Stimulated activated CD4-positive, alpha-beta T cell treated with anti-CD3 and anti-CD28 coated beads, Interleukin-12 subunit alpha, Interleukin-12 subunit beta, amount 100 ng/mL, for 48 hours (primary cell): ENCODE results near the gene LIMA1.
"Not testable (repeated sequence)": the region's sequence is repeated elsewhere in the genome, so short reads cannot be mapped to it uniquely, and the experiment has no call there.

Experiments used
- DNase-seq, 3 donors: peaks; one replicate each; pipeline ENCODE4 v3.0.0-alpha.2; 2020; ENCODE audit warnings: low read depth in 2 of 3, low spot score in 1 of 3

LIMA1 gene

GRCh38 chr12:50287271-50287670 is 4.0 kb upstream of the LIMA1 start:
- no peak for DNase-seq

DNA sequence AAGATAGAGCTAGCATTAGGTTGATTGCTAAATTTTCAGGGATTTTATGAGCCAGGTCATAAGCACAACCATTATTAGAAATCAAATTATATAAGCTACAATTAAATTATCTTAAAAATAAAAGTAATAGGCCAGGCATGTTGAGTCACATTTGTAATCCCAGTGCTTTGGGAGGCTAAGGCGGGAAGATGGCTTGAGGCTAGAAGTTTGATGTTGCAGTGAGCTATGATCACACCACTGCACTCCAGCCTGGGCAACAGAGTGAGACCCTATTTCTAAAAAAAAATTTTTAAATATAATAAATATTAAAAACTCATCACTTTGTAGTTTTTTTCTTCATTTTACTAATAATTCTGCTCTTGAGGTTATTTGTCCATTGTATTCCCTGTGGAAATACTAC is 1.9 kb upstream of the LIMA1 start:
- no peak for DNase-seq

DNA sequence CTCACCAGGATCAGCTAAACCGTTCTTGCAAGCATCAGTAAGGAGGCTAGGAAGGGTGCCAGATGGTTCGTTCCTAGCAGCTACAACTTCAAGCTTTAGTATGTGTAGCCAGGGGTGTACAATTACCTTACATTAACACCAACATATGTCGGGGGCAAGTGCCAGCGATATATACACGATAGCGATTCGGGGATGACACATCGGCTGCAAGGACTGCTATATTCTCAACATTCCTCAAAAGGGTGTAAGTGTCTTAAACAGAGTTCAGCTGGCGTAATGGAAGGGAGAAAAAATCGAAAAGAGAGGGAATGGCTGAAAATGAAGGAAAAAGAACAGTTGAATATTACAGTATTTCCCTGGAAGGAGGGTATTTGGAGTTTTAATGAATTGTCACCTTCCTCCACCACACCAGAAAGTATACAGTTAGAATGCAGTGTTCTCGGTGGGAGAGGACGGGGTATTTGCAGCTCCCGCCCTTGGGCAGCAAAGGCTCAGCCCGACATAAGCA is 545 bp downstream of the LIMA1 start:
- DNase-seq: no peak

GRCh38 chr12:50279501-50279900 is 3.8 kb downstream of the LIMA1 start:
- DNase-seq: no peak

DNA sequence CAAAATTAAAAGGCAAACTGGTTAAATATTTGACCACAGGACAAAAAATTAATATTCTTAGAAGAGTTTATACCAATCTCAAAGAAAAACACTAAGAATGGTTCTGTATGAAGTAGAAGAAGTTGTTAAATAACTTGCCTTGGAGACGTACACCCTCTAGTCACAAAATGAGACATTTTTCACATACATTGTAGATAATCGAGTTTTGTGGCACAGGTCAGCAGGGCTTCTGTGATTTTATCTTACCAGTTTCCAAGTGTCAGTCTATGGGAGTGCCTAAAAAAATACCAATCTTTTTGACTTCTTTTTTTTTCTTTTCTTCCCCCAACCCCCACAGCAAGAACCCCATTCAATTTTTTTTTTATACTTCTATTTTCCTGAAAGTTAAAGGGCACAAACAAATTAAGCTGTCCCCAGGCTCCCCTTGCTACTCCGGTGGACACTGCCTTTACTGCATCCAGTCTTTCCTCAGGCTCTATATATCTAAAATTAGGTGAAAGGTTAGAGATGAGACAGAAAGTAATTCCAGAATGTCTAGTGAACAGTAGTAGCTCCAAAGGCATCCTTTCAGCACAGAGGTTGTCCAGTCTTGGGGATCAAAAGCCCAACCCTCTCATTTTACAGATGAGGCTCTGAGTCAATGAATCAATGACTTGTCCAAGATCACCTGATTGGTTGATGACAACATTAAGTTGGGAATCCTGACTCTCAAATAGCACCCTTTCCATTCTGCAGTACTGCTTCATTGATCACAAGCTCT is 6.2 kb downstream of the LIMA1 start:
- no peak for DNase-seq

DNA sequence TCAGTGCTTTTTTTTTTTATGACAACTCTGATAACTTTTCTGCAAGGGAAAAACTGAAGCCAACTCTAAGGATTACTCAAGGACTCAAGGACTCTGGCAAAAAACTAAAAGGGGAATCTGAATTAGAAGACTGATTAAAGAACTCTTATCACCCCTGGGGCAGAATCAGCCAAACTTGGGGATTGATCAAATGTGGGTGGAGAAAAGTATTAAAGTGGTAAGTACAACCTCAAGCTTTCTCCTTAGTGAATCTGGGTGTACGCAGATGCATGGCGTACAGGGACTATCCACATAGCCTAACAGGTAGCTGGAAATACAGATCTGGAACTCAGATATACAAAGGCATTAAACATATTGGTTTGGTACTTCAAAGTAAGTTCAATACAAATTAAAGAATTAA is 7.3 kb downstream of the LIMA1 start:
- no peak for DNase-seq

DNA sequence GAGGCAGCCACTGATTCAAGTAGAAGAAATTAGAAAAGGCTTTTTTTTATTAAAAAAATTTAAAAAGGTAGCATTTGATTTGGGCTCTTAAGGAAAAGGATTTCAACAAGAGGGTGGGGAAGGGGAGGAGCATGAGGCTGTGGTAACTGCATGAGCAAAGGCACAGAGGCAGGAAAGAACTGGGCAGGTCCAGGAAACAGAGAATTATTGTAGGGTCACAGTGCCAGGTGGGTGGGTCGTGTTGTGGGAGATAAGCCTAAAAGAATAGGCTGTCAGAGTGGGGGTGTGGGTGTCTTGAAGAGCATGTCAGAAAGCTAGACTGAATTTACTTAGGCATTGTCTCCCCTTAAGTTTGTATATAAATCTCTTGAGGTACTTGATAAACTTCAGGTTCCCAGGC is 7.8 kb downstream of the LIMA1 start:
- no peak for DNase-seq

DNA sequence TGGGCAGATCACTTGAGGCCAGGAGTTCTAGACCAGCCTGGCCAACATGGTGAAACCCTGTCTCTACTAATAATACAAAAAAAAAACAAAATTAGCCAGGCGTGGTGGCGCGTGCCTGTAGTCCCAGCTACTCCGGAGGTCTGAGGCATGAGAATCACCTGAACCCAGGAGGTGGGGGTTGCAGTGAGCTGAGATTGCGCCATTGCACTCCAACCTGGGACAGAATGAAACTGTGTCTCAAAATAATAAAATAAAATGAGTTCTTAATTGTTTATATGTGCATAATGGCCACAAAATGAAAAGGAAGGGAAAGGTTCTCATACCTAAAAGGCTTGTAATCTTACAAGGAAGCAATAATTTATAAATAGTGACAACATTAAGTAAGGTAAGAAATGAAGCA is 8.2 kb downstream of the LIMA1 start:
- DNase-seq: not testable (repeated sequence)

DNA sequence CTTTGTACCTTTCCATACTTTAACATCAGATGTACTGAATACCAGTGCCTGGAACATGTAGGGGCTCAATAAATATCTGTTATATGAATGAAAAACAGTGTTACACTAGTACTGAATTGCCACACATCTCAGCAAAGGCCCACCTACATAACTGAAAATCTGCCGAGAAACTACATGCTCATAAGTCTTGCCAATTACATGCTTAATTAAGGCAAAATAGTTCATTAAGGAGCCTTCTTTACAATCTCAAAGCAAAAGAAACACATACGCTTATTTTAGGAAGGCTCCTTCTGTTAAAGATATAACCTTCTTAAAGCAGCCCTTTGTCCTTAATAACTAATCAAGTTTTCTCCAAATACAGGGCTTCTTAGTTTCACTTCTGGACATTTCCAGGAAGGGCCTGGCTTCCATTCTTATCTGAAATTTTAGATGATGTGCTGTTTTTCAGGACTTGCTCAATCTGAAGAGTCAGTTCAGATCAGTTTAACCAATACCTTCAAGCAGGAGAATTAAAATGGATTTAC is 11.5 kb downstream of the LIMA1 start:
- DNase-seq: no peak

DNA sequence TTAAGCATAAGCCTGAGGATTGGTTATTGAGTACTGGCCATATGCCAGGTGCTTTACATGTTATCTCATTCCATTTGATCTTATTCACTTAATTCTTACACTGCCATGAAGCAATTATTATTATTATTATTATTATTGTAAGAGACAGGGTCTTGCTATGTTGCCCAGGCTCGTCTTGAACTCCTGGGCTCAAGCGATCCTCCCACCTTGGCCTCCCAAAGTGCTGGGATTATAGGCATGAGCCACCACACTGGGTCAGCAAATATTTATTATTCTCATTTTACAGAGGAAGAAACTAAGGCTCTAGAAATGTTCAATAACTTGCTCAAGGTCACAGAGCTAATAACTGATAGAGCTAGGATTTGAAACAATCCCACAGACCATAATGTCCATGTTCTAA is 14.8 kb downstream of the LIMA1 start:
- DNase-seq: no peak

GRCh38 chr12:50265770-50266524 is 17.4 kb downstream of the LIMA1 start:
- DNase-seq: no peak

- DNase-seq: no peak
Measured at GRCh38 chr12:50263832-50264231, 19.5 kb downstream of the LIMA1 start.

DNA sequence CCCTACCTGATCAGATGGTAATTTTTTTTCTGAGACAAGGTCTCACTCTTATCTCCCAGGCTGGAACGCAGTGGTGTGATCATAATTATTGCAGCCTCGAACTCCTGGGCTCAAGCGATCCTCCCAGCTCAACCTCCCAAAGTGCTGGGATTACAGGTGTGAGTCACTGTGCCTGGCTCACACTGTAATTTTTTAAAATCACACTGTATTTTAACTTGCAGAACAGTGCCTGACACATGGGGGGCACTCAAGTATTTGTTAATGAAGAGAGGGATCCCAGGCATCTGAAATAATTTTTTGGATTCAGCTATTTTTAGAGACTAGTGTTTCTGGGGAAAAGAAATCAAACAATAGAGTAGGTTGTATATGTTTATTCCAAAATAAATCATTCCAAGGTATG is 21.7 kb downstream of the LIMA1 start:
- DNase-seq: no peak

GRCh38 chr12:50258167-50258551 is 25.2 kb downstream of the LIMA1 start:
- DNase-seq: no peak

GRCh38 chr12:50257236-50258166 is 25.8 kb downstream of the LIMA1 start:
- DNase-seq: no peak

DNA sequence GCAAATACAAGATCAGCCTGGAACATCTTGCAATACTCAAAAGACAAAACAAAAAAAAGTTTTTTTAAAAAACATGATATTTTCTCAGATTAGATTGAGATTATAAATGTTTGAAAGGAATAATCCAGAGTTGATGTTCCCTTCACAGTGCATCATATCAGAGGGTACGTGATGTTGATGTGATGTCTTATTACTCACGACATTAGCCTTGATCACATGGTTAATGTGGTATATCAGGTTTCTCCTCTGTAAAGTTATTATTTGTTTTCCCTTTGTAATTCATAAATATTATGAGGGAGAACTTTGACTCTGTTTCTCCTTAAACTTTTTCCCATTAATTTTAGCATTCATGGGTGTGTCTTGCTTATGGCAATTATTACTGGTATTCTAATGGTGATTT is 26.6 kb downstream of the LIMA1 start:
- no peak for DNase-seq

- DNase-seq: no peak
Measured at GRCh38 chr12:50252977-50253602, 30.2 kb downstream of the LIMA1 start.

GRCh38 chr12:50251619-50252252 is 31.6 kb downstream of the LIMA1 start:
- DNase-seq: no peak

DNA sequence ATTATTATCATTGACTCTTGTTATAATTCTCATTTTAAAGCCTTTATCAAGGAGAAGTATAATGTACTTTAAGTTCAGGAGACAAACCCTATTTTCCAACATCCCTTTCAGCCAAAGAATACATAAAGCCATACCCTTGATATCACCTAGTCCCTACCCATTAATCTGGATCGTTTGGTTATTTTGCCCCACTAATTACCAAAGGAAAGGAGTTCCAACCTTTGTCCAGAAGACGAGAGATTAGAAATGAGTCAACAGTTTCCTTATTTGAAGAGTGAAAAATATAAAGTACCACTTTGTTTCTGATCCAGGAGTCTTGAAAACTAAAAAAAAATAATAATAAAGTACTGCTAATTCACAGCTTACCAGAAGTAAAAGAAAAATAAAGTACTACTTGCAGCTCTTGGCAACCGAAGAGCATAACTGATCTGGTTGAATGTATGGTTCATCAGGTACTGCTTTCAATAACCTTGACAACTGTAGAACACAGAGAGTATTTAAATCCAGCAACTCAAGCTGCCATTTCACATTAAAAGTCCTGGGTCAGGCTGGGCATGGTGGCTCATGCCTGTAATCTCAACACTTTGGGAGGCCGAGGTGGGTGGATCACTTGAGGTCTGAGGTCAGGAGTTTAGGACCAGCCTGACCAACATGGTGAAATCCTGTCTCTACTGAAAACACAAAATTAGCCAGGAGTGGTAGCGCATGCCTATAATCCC is 33.7 kb downstream of the LIMA1 start:
- DNase-seq: no peak

DNA sequence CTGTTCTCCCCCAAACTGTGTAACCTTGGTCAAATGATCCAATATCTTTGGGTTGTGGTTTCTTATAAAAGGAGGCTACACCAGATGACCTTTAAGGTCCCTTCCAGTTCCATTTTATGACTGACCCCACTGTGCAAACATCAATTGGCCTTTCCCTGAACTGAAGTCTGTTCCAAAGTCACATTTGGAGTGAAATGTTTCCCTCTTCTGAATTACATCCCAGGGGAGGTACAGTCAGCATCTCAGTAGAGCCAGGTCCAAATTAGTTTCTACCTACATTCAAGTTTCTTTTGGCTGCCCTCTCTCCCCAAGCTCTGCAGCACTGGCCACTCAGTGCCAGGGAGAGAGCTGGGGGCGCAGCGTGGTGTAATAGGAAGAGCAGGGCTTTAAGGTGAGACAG is 34.4 kb downstream of the LIMA1 start:
- no peak for DNase-seq
